ENCODE results near the gene CARMIL1.

Gene CARMIL1

DNA sequence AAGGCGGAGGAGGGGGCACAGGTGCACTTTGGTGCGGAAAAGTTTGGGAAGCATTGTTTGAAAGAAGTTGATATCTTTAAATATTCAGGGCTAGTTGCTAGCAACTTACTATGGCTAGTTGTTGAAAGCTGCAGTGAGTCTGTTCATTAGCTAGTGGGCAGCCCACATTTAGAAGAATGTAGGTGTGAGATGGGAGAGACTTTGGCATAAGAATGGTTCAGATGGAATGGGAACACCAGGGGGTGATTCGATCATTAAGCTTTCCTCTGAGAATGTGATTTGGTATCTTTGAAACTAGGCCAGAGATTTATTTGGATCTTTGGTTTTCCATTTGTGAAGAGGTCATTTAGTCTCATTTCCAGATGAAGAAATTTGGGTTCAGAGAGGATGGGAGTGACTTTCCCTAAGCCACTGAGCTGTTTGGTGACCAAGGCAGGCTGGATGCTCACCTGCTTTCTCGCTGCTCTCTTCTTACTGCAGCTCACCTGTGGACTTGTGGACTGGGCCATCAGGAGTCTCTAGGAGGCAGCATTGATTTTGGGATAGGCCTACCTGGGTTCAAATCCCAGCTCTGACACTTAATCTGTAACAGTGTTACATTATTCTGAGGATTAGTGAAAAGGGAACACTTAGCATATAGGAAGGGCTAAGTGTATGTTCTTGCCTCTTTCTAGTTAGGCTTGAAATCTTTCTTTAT lies 62.9 kb downstream of the CARMIL1 start:
- TF ChIP-seq, protein P1, sequence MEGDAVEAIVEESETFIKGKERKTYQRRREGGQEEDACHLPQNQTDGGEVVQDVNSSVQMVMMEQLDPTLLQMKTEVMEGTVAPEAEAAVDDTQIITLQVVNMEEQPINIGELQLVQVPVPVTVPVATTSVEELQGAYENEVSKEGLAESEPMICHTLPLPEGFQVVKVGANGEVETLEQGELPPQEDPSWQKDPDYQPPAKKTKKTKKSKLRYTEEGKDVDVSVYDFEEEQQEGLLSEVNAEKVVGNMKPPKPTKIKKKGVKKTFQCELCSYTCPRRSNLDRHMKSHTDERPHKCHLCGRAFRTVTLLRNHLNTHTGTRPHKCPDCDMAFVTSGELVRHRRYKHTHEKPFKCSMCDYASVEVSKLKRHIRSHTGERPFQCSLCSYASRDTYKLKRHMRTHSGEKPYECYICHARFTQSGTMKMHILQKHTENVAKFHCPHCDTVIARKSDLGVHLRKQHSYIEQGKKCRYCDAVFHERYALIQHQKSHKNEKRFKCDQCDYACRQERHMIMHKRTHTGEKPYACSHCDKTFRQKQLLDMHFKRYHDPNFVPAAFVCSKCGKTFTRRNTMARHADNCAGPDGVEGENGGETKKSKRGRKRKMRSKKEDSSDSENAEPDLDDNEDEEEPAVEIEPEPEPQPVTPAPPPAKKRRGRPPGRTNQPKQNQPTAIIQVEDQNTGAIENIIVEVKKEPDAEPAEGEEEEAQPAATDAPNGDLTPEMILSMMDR (IDR thresholded peaks at IDR 0.05; ENCODE audit: insufficient read depth, missing control alignments) = peak; percentile 32
- FAIRE-seq (no peak), DNase-seq (ENCODE audit: insufficient read length, low spot score) (no peak)

DNA sequence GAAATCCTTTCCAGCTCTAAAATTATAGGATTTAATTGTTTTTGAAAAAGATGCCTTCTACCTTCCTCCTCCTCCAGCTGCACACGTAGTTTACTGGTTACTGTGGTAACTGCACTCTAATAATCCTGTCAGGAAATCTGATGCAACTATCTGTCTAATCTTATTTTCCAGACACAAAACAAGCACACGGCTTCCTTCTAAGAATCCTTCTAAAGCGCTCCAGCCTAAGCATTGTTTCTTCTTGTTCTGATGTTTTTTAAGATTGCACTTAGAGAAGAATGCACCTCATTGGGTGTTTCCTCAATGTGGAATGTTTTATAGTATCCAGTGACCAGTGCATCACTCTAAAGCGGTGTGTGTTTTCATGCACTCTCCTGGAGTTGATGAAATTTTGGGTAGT lies 63.6 kb downstream of the CARMIL1 start:
- DNase-seq (ENCODE audit: insufficient read length, low spot score) = no peak
- TF ChIP-seq, protein P1 (IDR thresholded peaks at IDR 0.05; ENCODE audit: insufficient read depth, missing control alignments) = no peak

DNA sequence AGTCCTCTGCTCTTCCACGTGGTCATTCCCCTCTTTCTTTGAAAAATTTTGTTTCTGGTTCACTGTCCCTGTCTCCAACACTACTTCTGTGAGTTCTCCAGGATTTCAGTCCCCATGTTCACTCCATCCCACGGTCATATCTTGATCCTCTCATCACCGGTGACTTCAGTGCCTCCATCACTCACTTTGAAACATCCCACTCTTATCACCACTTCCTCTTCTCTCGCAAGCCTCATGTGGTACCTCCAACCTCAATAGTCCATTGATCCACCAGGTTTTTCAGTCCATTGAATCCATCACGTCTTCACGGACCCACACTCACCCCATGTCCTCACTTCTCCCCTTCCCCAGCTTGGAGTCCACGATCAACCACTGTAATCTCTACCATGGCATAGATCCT lies 64.8 kb downstream of the CARMIL1 start:
- DNase-seq (ENCODE audit: insufficient read length, low spot score) = no peak
- no peak for FAIRE-seq
- TF ChIP-seq, protein P1 (IDR thresholded peaks at IDR 0.05; ENCODE audit: insufficient read depth, missing control alignments) = no peak

More for the DNA sequence above, 63.6 kb downstream of the CARMIL1 start:
- peak; percentile 38 for FAIRE-seq

DNA sequence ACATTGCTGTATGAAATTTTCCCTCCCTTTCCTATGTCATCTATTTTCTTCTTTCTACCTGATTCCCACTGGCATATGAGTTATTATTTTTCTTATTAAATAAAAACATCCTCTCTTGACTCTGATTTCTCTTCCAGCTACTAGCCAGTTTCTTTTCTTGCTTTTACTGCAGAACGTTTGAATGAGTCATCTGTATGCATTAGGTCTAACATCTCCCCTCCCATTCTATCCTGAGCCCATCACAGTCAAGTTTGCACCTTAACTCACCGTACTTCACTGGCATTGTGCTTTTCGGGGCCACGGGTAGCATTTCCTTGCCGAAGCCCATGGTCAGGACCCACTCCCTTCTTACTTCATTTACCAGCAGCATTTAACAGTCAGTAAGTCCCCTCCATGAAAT lies 65.7 kb downstream of the CARMIL1 start:
- DNase-seq (ENCODE audit: insufficient read length, low spot score) (no peak), FAIRE-seq (no peak)
- TF ChIP-seq, protein P1 (IDR thresholded peaks at IDR 0.05; ENCODE audit: insufficient read depth, missing control alignments) = no peak

DNA sequence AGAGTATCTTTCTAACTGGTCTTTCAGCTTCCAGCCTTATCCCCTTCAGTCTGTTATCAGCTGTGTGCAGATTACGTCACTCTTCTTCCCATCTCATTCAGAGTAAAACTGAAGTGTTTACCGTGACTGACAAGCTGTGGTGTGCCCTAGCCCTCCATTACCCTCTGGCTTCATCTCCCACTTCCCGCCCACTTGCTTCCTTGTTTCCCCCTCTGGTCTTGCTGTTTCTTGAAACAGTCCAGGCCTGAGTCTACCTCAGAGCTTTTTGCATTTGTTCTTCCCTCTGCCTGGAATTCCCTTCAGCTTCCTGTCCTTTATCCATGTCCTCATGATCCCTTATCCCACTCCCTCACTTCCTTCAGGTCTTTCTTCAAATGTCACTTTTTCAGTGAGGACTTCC lies 66.9 kb downstream of the CARMIL1 start:
- TF ChIP-seq, protein P1 (IDR thresholded peaks at IDR 0.05; ENCODE audit: insufficient read depth, missing control alignments) = no peak
- DNase-seq (ENCODE audit: insufficient read length, low spot score) = no peak
- FAIRE-seq = no peak

DNA sequence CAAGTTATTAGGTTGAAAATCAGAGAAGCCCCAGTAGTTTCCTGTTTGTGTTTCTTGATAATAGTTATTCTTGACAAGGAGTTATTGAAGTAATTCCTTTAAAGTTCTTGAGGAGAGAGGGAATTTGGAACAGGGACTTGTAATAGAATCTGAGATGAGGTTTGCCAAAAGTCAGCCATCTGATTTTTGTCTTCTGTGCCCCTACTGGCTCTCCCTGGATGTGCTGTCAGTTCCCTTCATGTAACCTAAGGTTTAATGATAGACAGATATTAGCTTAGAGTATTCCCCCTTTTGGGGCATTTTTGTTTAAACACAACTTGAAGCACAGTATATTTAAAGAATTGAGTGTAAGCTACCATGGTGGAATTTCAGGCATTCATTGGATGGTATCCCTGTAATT lies 71.4 kb downstream of the CARMIL1 start:
- FAIRE-seq (no peak), DNase-seq (ENCODE audit: insufficient read length, low spot score) (no peak)
- TF ChIP-seq, protein P1 (IDR thresholded peaks at IDR 0.05; ENCODE audit: insufficient read depth, missing control alignments) = no peak

DNA sequence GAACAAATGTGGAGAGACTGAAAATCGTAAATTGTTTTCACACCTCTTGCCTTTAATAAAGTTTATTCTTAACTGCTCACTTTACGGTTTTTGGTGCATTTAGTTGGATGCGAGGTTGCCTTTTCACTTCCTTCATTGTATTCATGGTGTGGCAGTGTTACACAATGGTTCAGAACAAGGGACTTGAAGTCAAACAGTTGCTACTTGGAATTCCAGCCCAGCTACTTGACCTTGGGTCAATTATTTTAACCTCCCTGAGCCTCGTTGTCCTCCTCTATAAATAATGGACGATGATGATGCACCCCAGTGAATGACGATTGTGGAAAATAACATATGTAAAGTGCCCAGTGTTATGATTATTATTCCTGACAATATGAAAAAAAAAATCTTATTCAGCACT lies 72.3 kb downstream of the CARMIL1 start:
- TF ChIP-seq, protein P1 (IDR thresholded peaks at IDR 0.05; ENCODE audit: insufficient read depth, missing control alignments) = no peak
- FAIRE-seq (no peak), DNase-seq (ENCODE audit: insufficient read length, low spot score) (no peak)
